Keratinocyte (primary cell): ENCODE data around the gene ZPR1.

Experiments used
- EZH2 ChIP-seq: IDR thresholded peaks from one replicate; pipeline ENCODE4 v1.6.1; 2012; ENCODE audit warnings: inconsistent platforms, mild to moderate bottlenecking, low read length, moderate library complexity
- TF ChIP-seq, protein P1 (sequence below), 3 experiments: IDR thresholded peaks in 1 of 3; conservative IDR thresholded peaks in 1 of 3; optimal IDR thresholded peaks in 1 of 3; 2 replicates in 2 of 3; 3 replicates in 1 of 3; pipeline versions ENCODE3 to v1.5.1; 2011; ENCODE audit warnings: low read length in 3 of 3, mild to moderate bottlenecking in 3 of 3, moderate library complexity in 2 of 3, control low read depth in 1 of 3, inconsistent platforms in 1 of 3; ENCODE audit not compliant: insufficient read depth in 2 of 3; ENCODE audit errors: extremely low read depth in 1 of 3

GRCh38 chr11:116731097-116731761 is 56.6 kb downstream of the ZPR1 start:
- TF ChIP-seq, protein P1, sequence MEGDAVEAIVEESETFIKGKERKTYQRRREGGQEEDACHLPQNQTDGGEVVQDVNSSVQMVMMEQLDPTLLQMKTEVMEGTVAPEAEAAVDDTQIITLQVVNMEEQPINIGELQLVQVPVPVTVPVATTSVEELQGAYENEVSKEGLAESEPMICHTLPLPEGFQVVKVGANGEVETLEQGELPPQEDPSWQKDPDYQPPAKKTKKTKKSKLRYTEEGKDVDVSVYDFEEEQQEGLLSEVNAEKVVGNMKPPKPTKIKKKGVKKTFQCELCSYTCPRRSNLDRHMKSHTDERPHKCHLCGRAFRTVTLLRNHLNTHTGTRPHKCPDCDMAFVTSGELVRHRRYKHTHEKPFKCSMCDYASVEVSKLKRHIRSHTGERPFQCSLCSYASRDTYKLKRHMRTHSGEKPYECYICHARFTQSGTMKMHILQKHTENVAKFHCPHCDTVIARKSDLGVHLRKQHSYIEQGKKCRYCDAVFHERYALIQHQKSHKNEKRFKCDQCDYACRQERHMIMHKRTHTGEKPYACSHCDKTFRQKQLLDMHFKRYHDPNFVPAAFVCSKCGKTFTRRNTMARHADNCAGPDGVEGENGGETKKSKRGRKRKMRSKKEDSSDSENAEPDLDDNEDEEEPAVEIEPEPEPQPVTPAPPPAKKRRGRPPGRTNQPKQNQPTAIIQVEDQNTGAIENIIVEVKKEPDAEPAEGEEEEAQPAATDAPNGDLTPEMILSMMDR (optimal IDR thresholded peaks at IDR 0.05 in 1 of 3, IDR thresholded peaks at IDR 0.05 in 1 of 3, conservative IDR thresholded peaks at IDR 0.05 in 1 of 3; ENCODE audit: extremely low read depth in 1 of 3, insufficient read depth in 2 of 3, low read length in 3 of 3) = peak in 1 of 3 experiments; percentile 21
- TF ChIP-seq EZH2 = no peak
